ENCODE measurements around the gene SLC25A34.

Gene SLC25A34

GRCh38 chr1:15714406-15715136 lies 21.5 kb upstream of the SLC25A34 start:
- DNase-seq, result no peak

GRCh38 chr1:15717418-15718125 lies 18.5 kb upstream of the SLC25A34 start:
- no peak for DNase-seq

GRCh38 chr1:15718199-15718601 lies 17.9 kb upstream of the SLC25A34 start:
- no peak for DNase-seq

- no peak for DNase-seq
Observed at GRCh38 chr1:15719381-15720120, 16.5 kb upstream of the SLC25A34 start.

- no peak for DNase-seq
Observed at GRCh38 chr1:15720861-15721260, 15.2 kb upstream of the SLC25A34 start.

- DNase-seq, result no peak
Observed at GRCh38 chr1:15722411-15722810, 13.6 kb upstream of the SLC25A34 start.

GRCh38 chr1:15722836-15723532 lies 13.1 kb upstream of the SLC25A34 start:
- DNase-seq, result no peak

GRCh38 chr1:15723631-15724246 lies 12.3 kb upstream of the SLC25A34 start:
- DNase-seq, result no peak

GRCh38 chr1:15724949-15725880 lies 10.8 kb upstream of the SLC25A34 start:
- DNase-seq, result no peak

GRCh38 chr1:15726508-15726907 lies 9.6 kb upstream of the SLC25A34 start:
- no peak for DNase-seq

GRCh38 chr1:15727021-15727420 lies 9.0 kb upstream of the SLC25A34 start:
- no peak for DNase-seq

- no peak for DNase-seq
Observed at GRCh38 chr1:15727424-15727823, 8.6 kb upstream of the SLC25A34 start.

- no peak for DNase-seq
Observed at GRCh38 chr1:15727866-15728534, 8.1 kb upstream of the SLC25A34 start.

GRCh38 chr1:15728937-15729657 lies 7.0 kb upstream of the SLC25A34 start:
- no peak for DNase-seq

GRCh38 chr1:15730423-15730822 lies 5.6 kb upstream of the SLC25A34 start:
- no peak for DNase-seq

GRCh38 chr1:15730936-15731335 lies 5.1 kb upstream of the SLC25A34 start:
- DNase-seq, result no peak

- DNase-seq, result no peak
Observed at GRCh38 chr1:15731735-15732685, 4.0 kb upstream of the SLC25A34 start.

GRCh38 chr1:15732686-15733081 lies 3.4 kb upstream of the SLC25A34 start:
- no peak for DNase-seq

GRCh38 chr1:15733218-15733725 lies 2.8 kb upstream of the SLC25A34 start:
- no peak for DNase-seq

Data from activated T-cell treated with anti-CD3 and anti-CD28 coated beads, Interleukin-2, amount 50 U/mL, for 48 hours (primary cell).